Nephron progenitor cell (in vitro differentiated cells): ENCODE data around the gene COX6B2.

Experiments used
- DNase-seq: peaks from one replicate; pipeline ENCODE4 v3.0.0; 2021
- H3K27ac Mint-ChIP-seq: 2 replicates; pipeline ENCODE4 v1.8.0; 2021; ENCODE audit warnings: mild to moderate bottlenecking, moderate library complexity, mixed read lengths
- H3K27me3 Mint-ChIP-seq: 2 replicates; pipeline ENCODE4 v1.8.0; 2021; ENCODE audit warnings: mild to moderate bottlenecking, low read depth, mixed read lengths; ENCODE audit not compliant: poor library complexity
- H3K36me3 Mint-ChIP-seq: 2 replicates; pipeline ENCODE4 v1.8.0; 2021; ENCODE audit warnings: low read depth, mixed read lengths
- H3K4me1 Mint-ChIP-seq: 2 replicates; pipeline ENCODE4 v1.8.0; 2021; ENCODE audit warnings: mixed read lengths
- H3K4me3 Mint-ChIP-seq: 2 replicates; pipeline ENCODE4 v1.8.0; 2021; ENCODE audit warnings: mild to moderate bottlenecking, moderate library complexity, mixed read lengths
- H3K9me3 Mint-ChIP-seq: 2 replicates; pipeline ENCODE4 v1.8.0; 2021; ENCODE audit warnings: mild to moderate bottlenecking, moderate library complexity, mixed read lengths
- CTCF ChIP-seq: fragments of 200-600 bp; sonication (generic); IDR thresholded peaks from 2 replicates; pipeline ENCODE4 v1.5.0; 2021; ENCODE audit warnings: antibody characterized with exemption

Gene COX6B2

GRCh38 chr19:55319785-55320184 is 34.7 kb downstream of the COX6B2 start:
- Mint-ChIP-seq H3K36me3 (no peaks in the 10 kb centered on the region), H3K4me3 (peak overlapping the region; percentile 79), H3K27me3 (peaks cover 15% of the 10 kb centered on the region), H3K9me3 (no peaks in the 10 kb centered on the region), H3K27ac (no peak overlapping the region), H3K4me1 (peaks cover 31% of the 10 kb centered on the region)
- TF ChIP-seq CTCF = no peak
- peak; percentile 81 for DNase-seq

GRCh38 chr19:55316646-55317045 is 37.9 kb downstream of the COX6B2 start:
- no peak for TF ChIP-seq CTCF
- Mint-ChIP-seq H3K36me3 (peaks cover 7% of the 10 kb centered on the region), H3K27me3 (peaks cover 7% of the 10 kb centered on the region), H3K27ac (no peak overlapping the region), H3K4me1 (peaks cover 33% of the 10 kb centered on the region), H3K4me3 (no peak overlapping the region), H3K9me3 (no peaks in the 10 kb centered on the region)
- no peak for DNase-seq

GRCh38 chr19:55315956-55316525 is 38.5 kb downstream of the COX6B2 start:
- TF ChIP-seq CTCF = no peak
- DNase-seq = no peak
- peaks cover 33% of the 10 kb centered on the region for H3K4me1 Mint-ChIP-seq
- no peak overlapping the region for H3K27ac Mint-ChIP-seq
- peaks cover 7% of the 10 kb centered on the region for H3K36me3 Mint-ChIP-seq
- peaks cover 7% of the 10 kb centered on the region for H3K27me3 Mint-ChIP-seq
- no peak overlapping the region for H3K4me3 Mint-ChIP-seq
- no peaks in the 10 kb centered on the region for H3K9me3 Mint-ChIP-seq

GRCh38 chr19:55314396-55314795 is 40.1 kb downstream of the COX6B2 start:
- Mint-ChIP-seq H3K36me3 (peaks cover 16% of the 10 kb centered on the region), H3K27ac (peak overlapping the region; percentile 92), H3K9me3 (no peaks in the 10 kb centered on the region), H3K4me1 (peaks cover 26% of the 10 kb centered on the region), H3K4me3 (no peak overlapping the region), H3K27me3 (peaks cover 3% of the 10 kb centered on the region)
- TF ChIP-seq CTCF = no peak
- no peak for DNase-seq

- peak overlapping the region; percentile 39 for H3K4me3 Mint-ChIP-seq
- H3K9me3 Mint-ChIP-seq = no peaks in the 10 kb centered on the region
- peaks cover 29% of the 10 kb centered on the region for H3K36me3 Mint-ChIP-seq
- TF ChIP-seq CTCF = no peak
- H3K27me3 Mint-ChIP-seq = peaks cover 3% of the 10 kb centered on the region
- H3K27ac Mint-ChIP-seq = peak overlapping the region; percentile 91
- DNase-seq = no peak
- H3K4me1 Mint-ChIP-seq = peaks cover 26% of the 10 kb centered on the region
These were observed 41.7 kb downstream of the COX6B2 start for GRCh38 chr19:55312621-55313512.
